WTC11 (cell line): ENCODE results near the gene DUSP2. TPM values are rescaled to one million over a fixed set of nuclear protein-coding genes. Genes with fewer than 3 reads are reported as not detected.

Experiments used
- ATAC-seq: fragments of 200-7000 bp; cut with Tn5 transposase; 2 replicates; pipeline ENCODE4 v1.10.0; 2021; ENCODE audit warnings: mild to moderate bottlenecking, moderate library complexity
- CTCF ChIA-PET: fragments of 300-600 bp; sonication (Branson Sonifier 250); formaldehyde crosslinking; loops from one replicate; lab custom pipeline; 2021; ENCODE audit warnings: antibody characterized with exemption; lab: Charles Lee
- POLR2A ChIA-PET: fragments of 350-600 bp; sonication (Branson Sonifier 250); formaldehyde crosslinking; loops from one replicate; lab custom pipeline; 2021; ENCODE audit warnings: antibody characterized with exemption; lab: Charles Lee
- DNase-seq: peaks from one replicate; pipeline ENCODE4 v3.0.0; 2021; ENCODE audit warnings: low spot score
- H3K27ac Mint-ChIP-seq: 2 replicates; pipeline ENCODE4 v1.8.0; 2021; ENCODE audit warnings: mixed read lengths
- H3K27me3 Mint-ChIP-seq: 2 replicates; pipeline ENCODE4 v1.8.0; 2021; ENCODE audit warnings: low read depth, mild to moderate bottlenecking, moderate library complexity, mixed read lengths
- H3K36me3 Mint-ChIP-seq: 2 replicates; pipeline ENCODE4 v1.8.0; 2021; ENCODE audit warnings: mixed read lengths
- H3K4me1 Mint-ChIP-seq: 2 replicates; pipeline ENCODE4 v1.8.0; 2022; ENCODE audit warnings: mixed read lengths
- H3K4me3 Mint-ChIP-seq: 2 replicates; pipeline ENCODE4 v1.8.0; 2021; ENCODE audit warnings: mild to moderate bottlenecking, moderate library complexity, mixed read lengths
- H3K9me3 Mint-ChIP-seq: 2 replicates; pipeline ENCODE4 v1.8.0; 2021; ENCODE audit warnings: mixed read lengths
- AFF4 ChIP-seq: sonication (generic); formaldehyde crosslinking; IDR thresholded peaks from 2 replicates; pipeline ENCODE4 v1.8.1; 2023; ENCODE audit warnings: mild to moderate bottlenecking, missing genetic modification reagents, borderline replicate concordance
- ATF6 ChIP-seq: sonication (generic); formaldehyde crosslinking; IDR thresholded peaks from 2 replicates; pipeline ENCODE4 v1.8.1; 2023; ENCODE audit warnings: mild to moderate bottlenecking, missing genetic modification reagents
- CTCF ChIP-seq: fragments of 200-600 bp; IDR thresholded peaks from 2 replicates; pipeline ENCODE4 v1.8.0; 2022; ENCODE audit warnings: antibody characterized with exemption
- ELF4 ChIP-seq: sonication (generic); formaldehyde crosslinking; IDR thresholded peaks from 2 replicates; pipeline ENCODE4 v1.8.1; 2022; ENCODE audit warnings: low read depth, mild to moderate bottlenecking, moderate library complexity, missing genetic modification reagents
- FOXP4 ChIP-seq: sonication (generic); formaldehyde crosslinking; IDR thresholded peaks from 2 replicates; pipeline ENCODE4 v1.8.0; 2022; ENCODE audit warnings: mild to moderate bottlenecking, missing genetic modification reagents
- GTF2I ChIP-seq: fragments of 250-450 bp; sonication (Bioruptor Pico); conservative IDR thresholded peaks from 2 replicates; pipeline ENCODE4 v1.4.0; 2021; ENCODE audit warnings: mild to moderate bottlenecking
- HMGA2 ChIP-seq: fragments of 250-450 bp; sonication (Bioruptor Pico); IDR thresholded peaks from 2 replicates; pipeline ENCODE4 v1.4.0; 2021; ENCODE audit warnings: mild to moderate bottlenecking, moderate library complexity
- HMGXB4 ChIP-seq: sonication (generic); formaldehyde crosslinking; IDR thresholded peaks from 2 replicates; pipeline ENCODE4 v1.8.1; 2023; ENCODE audit warnings: mild to moderate bottlenecking, moderate library complexity, missing genetic modification reagents
- IRF2 ChIP-seq: sonication (generic); formaldehyde crosslinking; IDR thresholded peaks from 2 replicates; pipeline ENCODE4 v1.8.0; 2022; ENCODE audit warnings: low read depth, missing genetic modification reagents, borderline replicate concordance
- KAT7 ChIP-seq: sonication (generic); formaldehyde crosslinking; IDR thresholded peaks from 2 replicates; pipeline ENCODE4 v1.8.1; 2023; ENCODE audit warnings: missing genetic modification reagents, mild to moderate bottlenecking, borderline replicate concordance
- MAX ChIP-seq: sonication (generic); formaldehyde crosslinking; IDR thresholded peaks from 2 replicates; pipeline ENCODE4 v1.8.0; 2022; ENCODE audit warnings: mild to moderate bottlenecking, missing genetic modification reagents
- MXD4 ChIP-seq: fragments of 250-450 bp; sonication (Bioruptor Pico); IDR thresholded peaks from 2 replicates; pipeline ENCODE4 v1.8.0; 2021; ENCODE audit warnings: mild to moderate bottlenecking, moderate library complexity, borderline replicate concordance
- MYBL2 ChIP-seq: sonication (generic); formaldehyde crosslinking; IDR thresholded peaks from 2 replicates; pipeline ENCODE4 v1.8.1; 2023; ENCODE audit warnings: mild to moderate bottlenecking, moderate library complexity, missing genetic modification reagents
- NFE2L1 ChIP-seq: sonication (generic); formaldehyde crosslinking; IDR thresholded peaks from 2 replicates; pipeline ENCODE4 v1.8.1; 2023; ENCODE audit warnings: missing genetic modification reagents
- NR2C2 ChIP-seq: sonication (generic); formaldehyde crosslinking; IDR thresholded peaks from 2 replicates; pipeline ENCODE4 v1.8.0; 2022; ENCODE audit warnings: mild to moderate bottlenecking, missing genetic modification reagents
- RELA ChIP-seq: sonication (generic); formaldehyde crosslinking; IDR thresholded peaks from 2 replicates; pipeline ENCODE4 v1.8.1; 2022; ENCODE audit warnings: missing genetic modification reagents, mild to moderate bottlenecking, borderline replicate concordance
- RORB ChIP-seq: fragments of 250-450 bp; sonication (Bioruptor Pico); IDR thresholded peaks from 2 replicates; pipeline ENCODE4 v1.9.0; 2021; ENCODE audit warnings: mild to moderate bottlenecking
- SP1 ChIP-seq: sonication (generic); formaldehyde crosslinking; conservative IDR thresholded peaks from 2 replicates; pipeline ENCODE4 v1.8.1; 2022; ENCODE audit warnings: missing genetic modification reagents
- TEAD1 ChIP-seq: sonication (generic); formaldehyde crosslinking; IDR thresholded peaks from 2 replicates; pipeline ENCODE4 v1.8.0; 2022; ENCODE audit warnings: mild to moderate bottlenecking, missing genetic modification reagents
- total RNA-seq: library from RNA; stranded (reverse); gene quantifications from 3 replicates; pipeline ENCODE4 v1.2.3, GENCODE V29; 2021
- TF ChIP-seq, protein P1 (sequence below): sonication (generic); formaldehyde crosslinking; IDR thresholded peaks from 2 replicates; pipeline ENCODE4 v1.8.1; 2022; ENCODE audit warnings: missing genetic modification reagents, borderline replicate concordance

The DUSP2 gene
- total RNA-seq, 1 experiment from 2014 or later = 4.7 TPM

DNA sequence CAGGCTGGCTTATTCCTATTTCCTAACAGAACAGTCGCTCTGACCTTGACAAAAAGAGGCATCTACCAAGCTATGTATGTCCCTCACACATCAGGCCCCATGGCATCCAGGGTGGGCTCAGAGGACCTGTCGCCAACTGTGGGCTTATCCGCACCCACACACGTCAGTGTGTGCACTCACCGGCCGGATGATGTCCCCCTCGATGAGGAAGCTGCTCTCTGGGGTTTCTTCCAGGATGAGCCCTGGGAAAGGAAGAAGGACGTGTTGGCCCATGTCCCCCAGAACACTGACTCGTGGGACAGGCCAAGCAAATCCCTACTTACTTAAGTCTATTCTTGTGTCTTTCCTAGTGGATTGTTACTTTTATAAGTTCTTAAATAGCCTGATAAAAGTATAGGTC lies 10.1 kb downstream of the DUSP2 start:
- TF ChIP-seq MAX (no peak), MXD4 (CRISPR knock-in tag) (no peak), RELA (CRISPR knock-in tag) (no peak), MYBL2 (no peak), NFE2L1 (CRISPR knock-in tag) (no peak), RORB (CRISPR knock-in tag) (no peak), ATF6 (CRISPR knock-in tag) (no peak)
- TF ChIP-seq, protein P1, sequence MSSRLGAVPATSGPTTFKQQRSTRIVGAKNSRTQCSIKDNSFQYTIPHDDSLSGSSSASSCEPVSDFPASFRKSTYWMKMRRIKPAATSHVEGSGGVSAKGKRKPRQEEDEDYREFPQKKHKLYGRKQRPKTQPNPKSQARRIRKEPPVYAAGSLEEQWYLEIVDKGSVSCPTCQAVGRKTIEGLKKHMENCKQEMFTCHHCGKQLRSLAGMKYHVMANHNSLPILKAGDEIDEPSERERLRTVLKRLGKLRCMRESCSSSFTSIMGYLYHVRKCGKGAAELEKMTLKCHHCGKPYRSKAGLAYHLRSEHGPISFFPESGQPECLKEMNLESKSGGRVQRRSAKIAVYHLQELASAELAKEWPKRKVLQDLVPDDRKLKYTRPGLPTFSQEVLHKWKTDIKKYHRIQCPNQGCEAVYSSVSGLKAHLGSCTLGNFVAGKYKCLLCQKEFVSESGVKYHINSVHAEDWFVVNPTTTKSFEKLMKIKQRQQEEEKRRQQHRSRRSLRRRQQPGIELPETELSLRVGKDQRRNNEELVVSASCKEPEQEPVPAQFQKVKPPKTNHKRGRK (CRISPR knock-in tag) = no peak
- ChIA-PET CTCF (no interaction called here), POLR2A (no interaction called here)
- Mint-ChIP-seq H3K27ac (no peak overlapping the region; the same call in 1 of the 2 replicates), H3K27me3 (no peaks in the 10 kb centered on the region), H3K4me3 (no peak overlapping the region), H3K9me3 (no peaks in the 10 kb centered on the region), H3K36me3 (no peaks in the 10 kb centered on the region), H3K4me1 (peaks cover 10% of the 10 kb centered on the region)
- no peak for DNase-seq
- no peak for ATAC-seq

GRCh38 chr2:96134421-96134820 lies 10.8 kb downstream of the DUSP2 start:
- no peak overlapping the region for H3K4me3 Mint-ChIP-seq
- TF ChIP-seq ELF4 (CRISPR knock-in tag) (no peak), AFF4 (CRISPR knock-in tag) (no peak), KAT7 (no peak), HMGXB4 (CRISPR knock-in tag) (no peak), MXD4 (CRISPR knock-in tag) (no peak), SP1 (no peak), GTF2I (CRISPR knock-in tag) (no peak), HMGA2 (CRISPR knock-in tag) (no peak), CTCF (no peak), TEAD1 (CRISPR knock-in tag) (no peak), FOXP4 (CRISPR knock-in tag) (no peak), NR2C2 (no peak), IRF2 (CRISPR knock-in tag) (no peak)
- H3K27me3 Mint-ChIP-seq = no peaks in the 10 kb centered on the region
- DNase-seq = no peak
- no peaks in the 10 kb centered on the region for H3K9me3 Mint-ChIP-seq
- ATAC-seq = no peak
- no peak overlapping the region for H3K27ac Mint-ChIP-seq
- peaks cover 10% of the 10 kb centered on the region for H3K4me1 Mint-ChIP-seq
- ChIA-PET POLR2A (no interaction called here), CTCF (interaction anchor here (2.5 kb wide), 1 partner anchor 18 kb away, joined by 10 read pairs; the partner anchor contains the start of gene ADRA2B)
- H3K36me3 Mint-ChIP-seq = no peaks in the 10 kb centered on the region
